HAP-1 (cell line): Measurements from ENCODE around the gene NME3.

ENCODE experiments used
- DNase-seq, 2 experiments: peaks; one replicate each; pipeline ENCODE4 v3.0.0-alpha.2; 2016 to 2020; ENCODE audit warnings: low spot score in 2 of 2
- H3K27me3 ChIP-seq: fragments of 250-450 bp; sonication (Bioruptor Pico); 2 replicates; pipeline ENCODE4 v1.5.1; 2020; ENCODE audit warnings: low read depth, mild to moderate bottlenecking, moderate library complexity
- H3K36me3 ChIP-seq: fragments of 250-450 bp; sonication (Bioruptor Pico); replicated peaks from 2 replicates; pipeline ENCODE4 v1.5.1; 2020; ENCODE audit warnings: mild to moderate bottlenecking
- H3K4me1 ChIP-seq: fragments of 250-450 bp; sonication (Bioruptor Pico); 2 replicates; pipeline ENCODE4 v1.5.1; 2020; ENCODE audit warnings: mild to moderate bottlenecking
- H3K4me3 ChIP-seq: fragments of 250-450 bp; sonication (Bioruptor Pico); 2 replicates; pipeline ENCODE4 v1.5.1; 2020; ENCODE audit warnings: mild to moderate bottlenecking, moderate library complexity
- H3K9me3 ChIP-seq: fragments of 250-450 bp; sonication (Bioruptor Pico); 2 replicates; pipeline ENCODE4 v1.5.1; 2020; ENCODE audit warnings: mild to moderate bottlenecking, moderate library complexity
- in situ Hi-C: fragments of 300-500 bp; cut with MboI; formaldehyde crosslinking; loops from 3 replicates; pipeline ENCODE4 v1.14.3; 2020; ENCODE audit warnings: low sequenced_read_pairs, inconsistent platforms, mixed read lengths

Gene NME3

DNA sequence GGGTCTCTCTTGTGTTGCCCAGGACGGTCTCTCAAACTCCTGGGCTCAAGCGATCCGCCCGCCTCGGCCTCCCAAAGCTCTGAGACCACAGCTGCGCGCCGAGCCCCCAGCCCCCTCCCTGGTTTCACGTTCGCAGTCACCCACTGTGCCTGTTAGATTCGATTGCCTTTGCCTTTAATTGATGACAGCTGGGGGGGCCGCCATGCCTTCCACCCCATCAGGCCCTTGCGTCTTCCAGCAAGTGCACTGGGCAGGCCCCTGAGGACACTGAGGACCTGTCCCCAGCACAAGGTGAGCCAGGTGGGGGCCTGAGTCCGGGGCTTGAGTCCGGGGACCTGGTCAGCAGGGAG is 18.9 kb upstream of the NME3 start:
- Histone ChIP-seq H3K4me1 (no peaks in the 10 kb centered on the region), H3K27me3 (no peaks in the 10 kb centered on the region), H3K9me3 (no peaks in the 10 kb centered on the region), H3K36me3 (peaks cover 6% of the 10 kb centered on the region; the same call in 1 of the 2 replicates), H3K4me3 (no peak overlapping the region)
- DNase-seq, result no peak
- in situ Hi-C loops, result no loop called here

GRCh38 chr16:1789643-1790045 is 18.3 kb upstream of the NME3 start:
- H3K9me3 ChIP-seq, result no peaks in the 10 kb centered on the region
- H3K4me3 ChIP-seq, result no peak overlapping the region
- peaks cover 6% of the 10 kb centered on the region for H3K36me3 ChIP-seq
- H3K27me3 ChIP-seq, result no peaks in the 10 kb centered on the region
- in situ Hi-C loops, result no loop called here
- DNase-seq, result no peak
- no peaks in the 10 kb centered on the region for H3K4me1 ChIP-seq

DNA sequence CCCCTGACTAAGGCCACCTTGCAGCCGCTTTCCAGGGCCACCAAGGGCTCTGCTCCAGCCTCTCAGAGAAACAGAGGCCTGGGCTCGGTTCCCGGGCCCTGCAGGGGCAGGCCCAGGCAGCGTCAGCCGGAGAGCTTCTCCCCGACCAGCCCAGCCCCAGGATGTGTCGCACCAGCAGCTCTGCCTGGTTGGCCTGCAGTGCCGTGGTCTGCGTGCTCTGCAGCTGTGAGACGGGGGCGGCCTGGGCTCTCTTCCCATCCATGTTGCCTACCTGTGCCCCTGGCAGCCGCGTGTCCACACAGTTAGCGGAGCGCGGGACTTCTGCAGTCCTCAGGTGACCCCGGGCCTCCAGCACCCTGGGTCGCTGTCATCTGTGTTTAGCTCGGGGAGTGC is 17.4 kb upstream of the NME3 start:
- Histone ChIP-seq H3K27me3 (no peaks in the 10 kb centered on the region), H3K36me3 (peaks cover 10% of the 10 kb centered on the region), H3K4me1 (no peaks in the 10 kb centered on the region), H3K9me3 (no peaks in the 10 kb centered on the region), H3K4me3 (no peak overlapping the region)
- in situ Hi-C loops, result no loop called here
- no peak for DNase-seq

DNA sequence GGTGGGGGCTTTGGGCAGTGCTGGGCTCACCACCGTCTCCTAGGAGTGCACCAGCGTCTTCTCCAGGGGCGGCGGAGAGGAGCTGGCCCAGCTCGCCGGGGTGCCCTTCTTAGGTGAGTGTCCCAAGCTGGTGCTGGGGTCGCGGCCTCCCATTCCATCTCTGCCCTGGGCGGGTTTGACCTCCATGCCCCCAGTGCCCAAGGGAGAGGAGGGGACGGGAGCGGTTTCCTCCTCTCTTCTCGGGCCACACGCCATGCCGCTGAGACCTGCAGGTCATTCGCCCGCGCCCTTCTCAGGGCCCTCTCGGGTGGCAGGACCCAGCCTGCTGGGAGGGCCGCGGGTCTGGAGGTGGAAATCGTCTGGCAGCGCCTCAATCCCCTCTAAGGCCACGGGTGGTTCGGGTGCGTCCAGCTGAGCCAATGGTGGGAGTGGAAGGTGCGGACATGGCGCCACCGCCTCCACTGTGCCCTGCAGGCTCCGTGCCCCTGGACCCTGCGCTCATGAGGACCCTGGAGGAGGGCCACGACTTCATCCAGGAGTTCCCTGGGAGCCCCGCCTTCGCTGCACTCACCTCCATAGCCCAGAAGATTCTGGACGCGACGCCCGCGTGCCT is 16.9 kb upstream of the NME3 start:
- Histone ChIP-seq H3K4me3 (no peak overlapping the region), H3K36me3 (peaks cover 10% of the 10 kb centered on the region), H3K4me1 (no peaks in the 10 kb centered on the region), H3K9me3 (no peaks in the 10 kb centered on the region), H3K27me3 (no peaks in the 10 kb centered on the region)
- in situ Hi-C loops, result no loop called here
- no peak for DNase-seq

- H3K4me3 ChIP-seq, result no peak overlapping the region
- no peak for DNase-seq
- no peaks in the 10 kb centered on the region for H3K4me1 ChIP-seq
- no peaks in the 10 kb centered on the region for H3K27me3 ChIP-seq
- peaks cover 10% of the 10 kb centered on the region for H3K36me3 ChIP-seq
- H3K9me3 ChIP-seq, result no peaks in the 10 kb centered on the region
- in situ Hi-C loops, result no loop called here
These were observed 16.2 kb upstream of the NME3 start for GRCh38 chr16:1787322-1788094.

DNA sequence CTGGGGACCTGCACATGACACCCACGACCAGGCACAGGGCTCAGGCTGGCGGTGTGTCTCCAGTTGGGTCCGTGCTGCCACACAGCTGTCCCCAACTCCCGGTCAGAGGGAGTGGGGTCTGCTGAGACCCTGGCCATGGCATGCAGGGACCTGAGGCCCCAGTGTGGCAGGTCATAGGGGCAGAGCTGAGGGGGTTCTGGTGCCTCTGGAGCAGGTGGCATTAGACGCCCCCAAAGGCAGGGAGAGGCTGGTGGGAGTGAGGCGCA is 15.6 kb upstream of the NME3 start:
- H3K9me3 ChIP-seq, result no peaks in the 10 kb centered on the region
- H3K36me3 ChIP-seq, result peaks cover 10% of the 10 kb centered on the region
- H3K4me3 ChIP-seq, result no peak overlapping the region
- no peaks in the 10 kb centered on the region for H3K27me3 ChIP-seq
- in situ Hi-C loops, result no loop called here
- no peak for DNase-seq
- H3K4me1 ChIP-seq, result no peaks in the 10 kb centered on the region

DNA sequence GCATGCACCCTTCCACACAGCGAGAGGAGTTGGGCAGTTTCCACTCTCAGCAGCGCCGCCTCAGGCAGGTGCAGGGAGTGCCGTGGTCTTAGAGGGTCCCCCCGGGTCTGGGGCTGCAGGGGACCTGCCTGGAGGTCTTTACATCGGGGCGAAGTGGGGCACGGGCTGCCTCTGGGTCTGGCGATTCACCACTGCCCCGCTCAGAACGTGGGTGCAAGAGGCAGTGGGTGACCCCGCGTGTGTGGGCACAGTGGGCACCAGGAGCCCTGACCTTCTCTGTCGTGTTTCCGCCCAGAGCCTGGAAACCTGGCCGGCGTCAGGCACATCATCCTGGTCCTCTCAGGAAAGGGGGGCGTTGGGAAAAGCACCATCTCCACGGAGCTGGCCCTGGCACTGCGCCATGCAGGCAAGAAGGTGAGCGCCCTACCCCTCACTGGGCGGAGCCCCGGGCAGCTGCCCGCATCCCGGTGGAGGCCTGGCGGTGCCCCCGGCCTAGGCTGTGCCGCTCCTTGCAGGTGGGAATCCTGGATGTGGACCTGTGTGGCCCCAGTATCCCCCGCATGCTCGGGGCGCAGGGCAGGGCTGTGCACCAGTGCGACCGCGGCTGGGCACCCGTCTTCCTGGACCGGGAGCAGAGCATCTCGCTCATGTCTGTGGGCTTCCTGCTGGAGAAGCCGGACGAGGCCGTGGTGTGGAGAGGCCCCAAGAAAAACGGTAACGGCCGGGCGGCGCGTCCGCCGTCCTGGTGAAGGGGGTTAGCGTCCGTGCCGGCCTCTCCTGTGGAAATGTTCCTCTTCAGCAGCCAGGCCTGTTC is 15.1 kb upstream of the NME3 start:
- peaks cover 10% of the 10 kb centered on the region for H3K36me3 ChIP-seq
- in situ Hi-C loops, result no loop called here
- DNase-seq, result peak in 1 of 2 experiments; percentile 13
- H3K4me1 ChIP-seq, result no peaks in the 10 kb centered on the region
- H3K27me3 ChIP-seq, result no peaks in the 10 kb centered on the region
- no peak overlapping the region for H3K4me3 ChIP-seq
- H3K9me3 ChIP-seq, result no peaks in the 10 kb centered on the region

- H3K27me3 ChIP-seq, result no peaks in the 10 kb centered on the region
- DNase-seq, result no peak
- no peak overlapping the region for H3K4me3 ChIP-seq
- in situ Hi-C loops, result no loop called here
- H3K9me3 ChIP-seq, result no peaks in the 10 kb centered on the region
- peaks cover 10% of the 10 kb centered on the region for H3K36me3 ChIP-seq
- no peaks in the 10 kb centered on the region for H3K4me1 ChIP-seq
These were observed 14.5 kb upstream of the NME3 start for GRCh38 chr16:1785846-1786170.

DNA sequence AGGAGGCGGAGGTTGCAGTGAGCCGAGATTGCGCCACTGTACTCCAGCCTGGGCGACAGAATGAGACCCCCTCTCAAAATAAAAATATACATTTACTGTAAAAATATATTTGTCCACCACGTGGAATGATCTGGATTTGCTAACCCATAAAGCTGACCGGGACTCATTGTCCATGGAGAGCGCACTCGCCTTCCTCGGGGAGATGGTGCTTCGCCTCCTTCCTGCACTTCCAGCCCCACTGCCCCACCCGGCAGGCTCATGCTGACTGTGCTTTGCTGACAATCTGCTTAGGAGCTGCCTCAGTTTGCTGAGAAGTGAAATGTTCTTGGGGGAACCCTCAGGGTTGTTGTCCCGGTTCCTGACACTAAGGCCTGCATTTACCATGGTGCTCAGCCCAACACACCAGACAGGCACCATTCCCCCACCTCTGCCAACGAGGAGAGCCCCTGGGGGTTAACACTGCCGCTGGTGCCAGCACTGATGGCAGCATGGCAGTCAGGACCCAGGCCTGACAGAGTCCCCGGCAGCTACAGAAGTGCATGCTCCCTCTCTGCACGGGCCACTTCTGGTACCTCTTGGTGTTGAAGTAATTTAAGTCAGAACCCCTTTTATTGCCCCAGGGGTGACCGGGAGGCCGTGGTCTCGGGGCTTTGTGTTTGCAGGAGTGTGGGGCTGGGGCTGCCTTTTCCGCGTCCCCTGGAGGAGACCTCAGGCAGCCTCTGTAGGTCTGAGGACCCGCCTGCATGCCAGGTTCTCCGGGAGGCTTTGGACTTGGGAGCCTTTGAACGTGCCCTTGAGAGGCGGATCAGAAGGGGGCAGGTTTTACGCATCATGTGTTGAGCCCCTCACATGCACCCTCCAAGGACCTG is 13.9 kb upstream of the NME3 start:
- in situ Hi-C loops, result no loop called here
- H3K27me3 ChIP-seq, result no peaks in the 10 kb centered on the region
- no peak overlapping the region for H3K4me3 ChIP-seq
- H3K9me3 ChIP-seq, result no peaks in the 10 kb centered on the region
- H3K4me1 ChIP-seq, result no peaks in the 10 kb centered on the region
- no peak for DNase-seq
- H3K36me3 ChIP-seq, result peaks cover 10% of the 10 kb centered on the region

DNA sequence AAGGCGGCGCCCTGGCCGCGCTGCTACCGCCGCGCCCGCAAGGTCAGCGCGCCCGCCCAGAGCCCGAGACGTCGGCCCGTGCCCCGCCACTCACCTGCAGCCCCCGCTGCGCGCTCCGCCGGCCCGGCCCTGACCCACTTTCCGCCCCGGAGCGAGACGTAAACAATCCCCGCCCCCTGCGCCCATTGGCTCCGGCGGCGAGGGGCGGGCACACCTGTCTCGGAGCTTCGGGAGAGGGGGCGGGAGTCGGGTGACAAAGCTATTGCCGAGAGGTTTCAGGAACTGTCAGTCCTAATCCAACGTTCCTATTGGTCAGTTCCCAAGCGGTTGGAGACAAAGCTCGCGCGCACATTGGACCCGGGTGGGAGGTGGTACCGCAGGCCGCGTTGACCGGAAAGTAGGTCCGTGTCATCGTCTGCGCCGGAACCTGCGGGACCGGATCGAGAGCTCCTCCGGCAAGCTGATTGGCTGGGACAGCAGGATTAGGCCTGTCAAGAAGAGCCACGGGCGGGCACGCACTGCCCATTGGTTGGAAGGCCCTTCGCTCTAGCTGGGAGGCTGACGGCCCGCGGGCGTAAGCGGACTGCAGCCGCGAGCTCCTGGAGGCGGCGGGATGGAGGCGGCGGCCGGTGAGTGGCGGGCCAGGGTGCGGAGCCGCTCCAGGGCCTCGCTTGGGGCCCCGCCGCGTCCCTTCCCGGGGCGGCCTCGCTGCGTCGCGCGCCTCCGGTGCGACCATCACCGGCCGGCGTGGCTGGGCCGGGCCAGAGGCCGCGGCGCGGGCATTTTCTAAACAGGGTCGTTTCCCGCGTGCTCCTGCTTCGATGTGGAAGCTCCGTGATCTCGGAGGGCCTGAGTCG is 11.3 kb upstream of the NME3 start, which contains the start of the genes NUBP2 and SPSB3:
Gene NUBP2 (plus strand): TSS at position 553 of the 857 bp plus-strand sequence. CDS start 61 bp downstream, at position 614.
Gene SPSB3 (minus strand): TSS at position 164 of the 857 bp plus-strand sequence. CDS start 1,088 bp downstream, outside the sequence.
- H3K27me3 ChIP-seq, result no peaks in the 10 kb centered on the region
- in situ Hi-C loops, result no loop called here
- H3K4me1 ChIP-seq, result no peaks in the 10 kb centered on the region
- H3K36me3 ChIP-seq, result peaks cover 8% of the 10 kb centered on the region
- H3K9me3 ChIP-seq, result no peaks in the 10 kb centered on the region
- DNase-seq, result peak; percentile 99
- H3K4me3 ChIP-seq, result peak within 1 kb of the TSS; percentile 76

- DNase-seq, result no peak
- H3K27me3 ChIP-seq, result no peaks in the 10 kb centered on the region
- in situ Hi-C loops, result no loop called here
- peaks cover 14% of the 10 kb centered on the region for H3K36me3 ChIP-seq
- no peaks in the 10 kb centered on the region for H3K4me1 ChIP-seq
- peak overlapping the region; percentile 76 for H3K4me3 ChIP-seq
- no peaks in the 10 kb centered on the region for H3K9me3 ChIP-seq
These were observed 10.5 kb upstream of the NME3 start for GRCh38 chr16:1781758-1782407.

DNA sequence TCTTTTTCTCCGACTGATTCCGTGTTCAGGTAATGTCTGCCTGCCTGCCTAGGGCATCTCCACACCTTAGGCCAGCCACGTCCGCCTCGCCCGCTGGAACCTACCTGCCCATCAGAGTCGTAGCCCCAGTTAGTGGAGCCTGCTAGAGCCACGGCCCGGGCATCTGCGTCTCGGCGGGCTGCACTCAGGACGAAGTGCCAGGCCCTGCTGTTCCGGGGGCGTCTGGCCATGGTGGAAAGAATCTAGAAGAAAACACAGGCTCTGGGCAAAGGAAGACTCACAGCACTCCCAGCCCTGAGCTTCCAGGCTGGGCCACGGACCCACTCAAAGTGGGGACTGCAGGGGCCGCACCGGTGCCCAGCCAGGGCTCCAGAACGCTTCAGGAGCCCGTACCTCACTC is 9.9 kb upstream of the NME3 start:
- in situ Hi-C loops, result no loop called here
- H3K9me3 ChIP-seq, result no peaks in the 10 kb centered on the region
- peaks cover 14% of the 10 kb centered on the region for H3K36me3 ChIP-seq
- no peak for DNase-seq
- no peaks in the 10 kb centered on the region for H3K27me3 ChIP-seq
- peak overlapping the region; percentile 76 for H3K4me3 ChIP-seq
- no peaks in the 10 kb centered on the region for H3K4me1 ChIP-seq
